Fibroblast of mammary gland (primary cell): ENCODE measurements around the gene ZNF709.

Source experiments
- DNase-seq: peaks from one replicate; pipeline ENCODE4 v3.0.0-alpha.2; 2010; ENCODE audit warnings: low read depth
- H3K4me3 ChIP-seq: 2 replicates; pipeline ENCODE4 v1.5.1; 2011; ENCODE audit warnings: low read depth, mild to moderate bottlenecking, low read length, moderate library complexity; ENCODE audit not compliant: control insufficient read depth
- TF ChIP-seq, protein P1 (sequence below): conservative IDR thresholded peaks from 2 replicates; pipeline ENCODE4 v1.5.1; 2011; ENCODE audit warnings: low read depth, low read length, inconsistent platforms; ENCODE audit not compliant: control insufficient read depth, insufficient read depth

ZNF709 gene

DNA sequence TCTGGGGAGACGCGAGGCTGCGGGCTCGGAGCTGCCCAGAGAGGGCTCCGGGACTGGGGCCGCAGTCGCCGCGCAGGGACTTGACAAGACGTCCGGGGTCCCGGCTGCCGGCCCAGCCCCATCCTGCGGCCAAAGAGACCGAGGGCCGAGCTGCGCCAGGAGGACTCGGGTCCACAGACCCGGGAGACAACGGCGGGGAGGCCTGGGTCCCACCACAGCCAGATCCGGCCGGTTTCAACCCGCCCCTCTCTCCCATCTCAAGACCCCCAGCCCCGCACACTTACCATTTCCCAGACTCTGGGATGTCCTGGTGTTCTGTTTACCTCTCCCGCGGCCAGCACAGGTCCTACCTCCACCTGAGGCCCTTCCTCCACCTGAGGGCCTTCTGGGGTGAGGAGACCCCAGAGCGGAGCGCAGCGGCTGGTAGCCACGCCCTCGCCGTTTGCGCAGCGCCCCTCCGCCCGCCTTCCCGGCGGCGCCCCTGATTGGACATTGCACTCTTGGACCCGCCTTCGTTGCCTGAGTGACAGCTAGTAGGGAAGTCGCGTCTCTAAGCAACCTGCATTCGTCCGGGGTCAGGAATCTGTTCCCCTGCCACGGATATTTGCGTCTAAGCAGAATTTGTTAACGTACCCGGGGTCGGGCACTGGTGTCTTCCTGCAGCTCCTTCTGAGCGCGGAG is at the start of gene ZNF709:
TSS of gene ZNF709 (minus strand) at position 446 of the 681 bp plus-strand sequence. CDS start at position 287, 159 bp downstream.
- peak; percentile 75 for DNase-seq
- peak within 1 kb of the TSS; percentile 96 for H3K4me3 ChIP-seq
- TF ChIP-seq, protein P1, sequence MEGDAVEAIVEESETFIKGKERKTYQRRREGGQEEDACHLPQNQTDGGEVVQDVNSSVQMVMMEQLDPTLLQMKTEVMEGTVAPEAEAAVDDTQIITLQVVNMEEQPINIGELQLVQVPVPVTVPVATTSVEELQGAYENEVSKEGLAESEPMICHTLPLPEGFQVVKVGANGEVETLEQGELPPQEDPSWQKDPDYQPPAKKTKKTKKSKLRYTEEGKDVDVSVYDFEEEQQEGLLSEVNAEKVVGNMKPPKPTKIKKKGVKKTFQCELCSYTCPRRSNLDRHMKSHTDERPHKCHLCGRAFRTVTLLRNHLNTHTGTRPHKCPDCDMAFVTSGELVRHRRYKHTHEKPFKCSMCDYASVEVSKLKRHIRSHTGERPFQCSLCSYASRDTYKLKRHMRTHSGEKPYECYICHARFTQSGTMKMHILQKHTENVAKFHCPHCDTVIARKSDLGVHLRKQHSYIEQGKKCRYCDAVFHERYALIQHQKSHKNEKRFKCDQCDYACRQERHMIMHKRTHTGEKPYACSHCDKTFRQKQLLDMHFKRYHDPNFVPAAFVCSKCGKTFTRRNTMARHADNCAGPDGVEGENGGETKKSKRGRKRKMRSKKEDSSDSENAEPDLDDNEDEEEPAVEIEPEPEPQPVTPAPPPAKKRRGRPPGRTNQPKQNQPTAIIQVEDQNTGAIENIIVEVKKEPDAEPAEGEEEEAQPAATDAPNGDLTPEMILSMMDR: no peak

DNA sequence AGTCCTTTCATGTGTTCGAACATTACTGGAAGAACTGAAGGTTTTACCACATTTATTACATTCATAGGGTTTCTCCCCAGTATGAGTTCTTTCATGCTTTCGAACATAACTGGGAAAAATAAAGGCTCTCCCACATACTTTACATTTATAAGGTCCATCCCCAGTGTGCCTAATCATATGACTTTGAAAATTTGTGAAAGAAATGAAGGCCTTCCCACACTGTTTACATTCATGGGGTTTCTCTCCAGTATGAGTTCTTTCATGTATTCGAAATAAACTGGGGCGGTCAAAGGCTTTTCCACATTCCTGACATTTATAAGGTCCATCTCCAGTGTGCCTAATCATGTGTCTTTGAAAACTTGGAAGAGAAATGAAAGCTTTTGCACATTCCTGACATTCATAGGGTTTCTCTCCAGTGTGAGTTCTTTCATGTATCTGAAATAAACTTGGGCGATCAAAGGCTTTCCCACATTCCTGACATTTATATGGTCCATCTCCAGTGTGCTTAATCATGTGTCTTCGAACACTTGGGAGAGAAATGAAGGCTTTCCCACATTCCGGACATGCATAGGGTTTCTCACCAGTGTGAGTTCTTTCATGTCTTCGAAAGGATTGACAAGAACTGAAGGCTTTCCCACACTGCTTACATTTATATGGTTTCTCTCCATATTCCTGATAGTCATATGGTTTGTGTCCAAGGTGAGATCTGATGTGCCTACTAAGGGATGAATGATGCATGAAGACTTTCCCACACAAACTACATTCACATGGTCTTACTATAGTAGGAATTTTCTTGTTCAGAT is 42.6 kb upstream of the ZNF709 start:
- TF ChIP-seq, protein P1: no peak
- peak; percentile 62 for DNase-seq
- H3K4me3 ChIP-seq: no peak overlapping the region

DNA sequence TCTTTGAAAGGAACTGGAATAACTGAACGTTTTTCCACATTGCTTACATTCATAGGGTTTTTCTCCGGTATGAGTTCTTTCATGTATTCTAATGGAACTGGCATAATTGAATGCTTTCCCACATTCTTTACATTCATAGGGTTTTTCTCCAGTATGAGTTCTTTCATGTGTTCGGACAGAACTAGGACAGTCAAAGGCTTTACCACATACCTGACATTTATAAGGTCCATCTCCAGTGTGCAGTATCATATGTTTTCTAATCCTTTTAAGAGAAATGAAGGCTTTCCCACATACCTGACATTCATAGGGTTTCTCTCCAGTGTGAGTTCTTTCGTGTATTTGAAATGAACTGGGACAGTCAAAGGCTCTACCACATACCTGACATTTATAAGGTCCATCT is 41.9 kb upstream of the ZNF709 start:
- TF ChIP-seq, protein P1: no peak
- DNase-seq: no peak
- H3K4me3 ChIP-seq: no peak overlapping the region

DNA sequence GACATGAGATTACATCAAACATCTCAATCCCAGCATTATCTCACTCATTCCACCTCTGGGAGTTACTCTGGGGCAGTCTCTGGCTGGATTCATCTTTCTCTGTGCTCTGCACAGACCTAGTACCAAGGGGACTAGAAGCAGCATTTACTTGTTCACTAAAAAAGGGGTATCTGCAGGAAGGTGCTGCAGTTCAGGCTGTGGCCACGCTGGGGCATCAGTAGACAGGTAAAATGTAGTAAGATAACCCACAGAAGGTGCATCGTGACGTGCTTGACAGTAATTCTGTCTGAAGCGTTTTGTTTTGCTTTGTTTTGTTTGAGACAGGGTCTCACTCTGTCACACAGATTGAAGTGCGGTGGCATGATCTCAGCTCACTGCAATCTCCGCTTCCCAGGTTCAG is 37.4 kb upstream of the ZNF709 start:
- TF ChIP-seq, protein P1: no peak
- no peak overlapping the region for H3K4me3 ChIP-seq
- no peak for DNase-seq

DNA sequence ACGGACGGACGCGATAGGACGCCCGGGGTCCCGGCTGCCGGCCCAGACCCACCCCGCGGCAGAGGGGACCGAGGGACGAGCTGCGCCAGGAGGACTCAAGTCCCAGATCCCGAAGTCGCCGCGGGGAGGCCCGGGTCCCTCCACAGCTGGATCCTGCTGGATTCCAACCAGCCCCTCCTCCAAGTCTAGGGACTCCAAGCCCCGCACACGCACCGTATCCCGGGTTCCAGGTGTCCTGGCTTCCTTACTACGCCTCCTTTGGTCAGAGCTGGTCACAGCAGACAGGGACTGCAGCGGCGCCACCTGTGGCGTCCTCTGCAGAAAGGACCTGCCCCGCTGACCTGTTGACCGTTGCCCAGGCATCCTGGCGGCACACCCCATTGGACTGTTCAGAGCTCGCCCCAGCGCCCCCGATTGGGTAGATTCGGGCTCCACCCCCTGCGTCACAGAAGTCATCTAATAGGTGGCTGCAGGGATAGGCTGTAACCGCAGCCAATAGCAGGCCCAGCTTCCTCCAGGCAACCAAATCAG is 29.0 kb upstream of the ZNF709 start:
- no peak for DNase-seq
- TF ChIP-seq, protein P1: no peak
- H3K4me3 ChIP-seq: no peak overlapping the region

DNA sequence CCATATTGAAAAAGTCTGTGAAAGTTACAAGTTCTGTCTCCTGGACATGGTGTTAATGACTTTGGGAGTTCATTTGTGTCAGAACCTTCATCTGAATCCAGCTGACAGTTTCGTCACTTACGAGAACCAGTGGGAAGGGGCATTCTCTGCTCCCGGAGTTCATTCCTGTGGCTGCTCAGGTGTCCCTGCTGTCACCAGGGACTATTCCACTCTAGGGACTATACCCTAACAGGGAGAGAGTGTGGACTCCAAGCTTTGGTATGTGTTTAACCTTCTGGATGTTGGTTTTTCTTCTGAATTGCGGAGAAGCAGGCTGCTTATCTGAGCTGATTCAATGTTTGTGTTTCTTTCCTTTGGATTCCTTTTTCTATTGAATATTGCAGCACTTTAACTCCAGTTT is 12.4 kb upstream of the ZNF709 start:
- TF ChIP-seq, protein P1: no peak
- no peak overlapping the region for H3K4me3 ChIP-seq
- no peak for DNase-seq
